Spinal cord (tissue), 10 donors: ENCODE data around the gene CEP63. TPM values are rescaled to one million over a fixed set of nuclear protein-coding genes. Genes with fewer than 3 reads are reported as not detected.

ENCODE experiments used
- DNase-seq, 6 donors: peaks; one replicate each; pipeline versions ENCODE4 v3.0.0 to v3.0.0-alpha.2; 2013 to 2015; ENCODE audit warnings: low spot score in 6 of 6, low read depth in 4 of 6
- H3K27ac ChIP-seq: one replicate; pipeline ENCODE4 v1.5.1; 2013; ENCODE audit warnings: low read depth, low read length, control low read depth
- H3K27me3 ChIP-seq: one replicate; pipeline ENCODE4 v1.6.1; 2013; ENCODE audit warnings: low read length; ENCODE audit not compliant: control insufficient read depth, insufficient read depth
- H3K36me3 ChIP-seq: one replicate; pipeline ENCODE4 v1.6.1; 2013; ENCODE audit warnings: low read length; ENCODE audit not compliant: control insufficient read depth, insufficient read depth
- H3K4me1 ChIP-seq: one replicate; pipeline ENCODE4 v1.6.1; 2013; ENCODE audit warnings: low read length; ENCODE audit not compliant: control insufficient read depth, insufficient read depth
- H3K4me3 ChIP-seq: one replicate; pipeline ENCODE4 v1.5.1; 2013; ENCODE audit warnings: low read depth, low read length, control low read depth
- H3K9me3 ChIP-seq: one replicate; pipeline ENCODE4 v1.6.1; 2013; ENCODE audit warnings: low read length; ENCODE audit not compliant: control insufficient read depth, insufficient read depth
- WGBS: methylation state at CpG from one replicate; pipeline ENCODE4 v1.1.5; 2013; ENCODE audit warnings: missing lambda C conversion rate; ENCODE audit not compliant: insufficient coverage; 5-methylcytosine and 5-hydroxymethylcytosine counted together
- polyA plus RNA-seq, 2 donors: library from polyadenylated mRNA; unstranded; fragments of 120-200 nt; gene quantifications; one replicate each; pipeline ENCODE4 v1.2.1, GENCODE V29; 2013; ENCODE audit not compliant: insufficient read length in 2 of 2
- total RNA-seq, 2 donors: library from RNA; depleted of rRNA in 1 of 2; stranded (reverse); fragments of 120-200 nt in 1 of 2; fragments of >200 nt in 1 of 2; gene quantifications; one replicate each; pipeline versions ENCODE4 v1.2.3 to v1.2.4, GENCODE V29; 2013 to 2014
- donor health status: healthy.

The CEP63 gene
- total and polyA plus RNA-seq, 4 donors, result 26.3 to 35.2 (median 28.6) TPM

DNA sequence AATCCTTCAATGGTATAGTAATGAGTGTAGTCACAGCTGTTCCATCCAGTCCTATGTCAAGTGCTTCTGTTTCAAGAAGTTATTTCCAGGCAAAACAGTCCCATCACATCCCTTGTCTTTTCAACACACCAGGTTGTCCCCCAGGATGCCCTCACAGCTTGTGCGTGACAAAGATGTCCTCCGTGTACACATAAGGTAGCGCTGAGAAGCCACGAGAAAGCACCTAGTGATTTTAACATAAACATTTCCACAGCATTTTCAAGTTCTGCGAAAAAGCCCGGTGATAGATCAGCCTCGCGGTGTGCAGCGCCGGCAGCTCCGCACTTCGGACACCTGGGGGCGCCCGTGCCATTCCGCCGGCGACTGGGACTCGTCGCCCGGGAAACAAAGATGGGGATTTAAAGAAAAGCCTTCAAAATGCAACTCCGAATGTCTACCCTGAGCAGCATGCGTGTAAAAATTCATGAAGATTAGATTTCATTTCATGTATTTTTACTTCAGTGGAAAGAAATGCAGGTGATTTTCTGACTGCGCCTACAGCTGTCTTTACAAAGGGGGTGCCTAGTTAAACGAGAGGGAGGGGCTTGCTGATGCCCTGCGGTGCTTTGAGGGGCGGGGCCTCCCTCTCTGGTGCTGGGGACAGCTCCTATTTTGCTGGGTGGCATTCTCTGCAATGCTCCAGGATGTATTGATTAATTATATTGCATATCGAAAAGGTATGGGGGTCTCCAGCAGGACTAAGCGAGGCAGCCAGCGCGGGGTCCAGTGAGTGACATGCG is 115.0 kb downstream of the CEP63 start:
- peak overlapping the region; percentile 0 for H3K4me3 ChIP-seq
- WGBS, result 0% methylated on average over 24 of the region's 31 CpGs
- H3K4me1 ChIP-seq, result peaks cover 41% of the 10 kb centered on the region
- no peaks in the 10 kb centered on the region for H3K9me3 ChIP-seq
- peak; percentile 70 to 96 (median 76) for DNase-seq
- H3K27me3 ChIP-seq, result no peaks in the 10 kb centered on the region
- H3K27ac ChIP-seq, result peak overlapping the region; percentile 65
- H3K36me3 ChIP-seq, result no peaks in the 10 kb centered on the region

- peak overlapping the region; percentile 65 for H3K27ac ChIP-seq
- H3K4me3 ChIP-seq, result no peak overlapping the region
- 31% methylated on average over 18 of the region's 19 CpGs for WGBS
These were observed 115.9 kb downstream of the CEP63 start for GRCh38 chr3:134601539-134602439.

GRCh38 chr3:134602440-134602814 is 116.6 kb downstream of the CEP63 start:
- Histone ChIP-seq H3K4me3 (no peak overlapping the region), H3K27ac (peak overlapping the region; percentile 65)
- 13% methylated on average over 4 of the region's 6 CpGs for WGBS

More at GRCh38 chr3:134601539-134602439, 115.9 kb downstream of the CEP63 start:
- peaks cover 41% of the 10 kb centered on the region for H3K4me1 ChIP-seq
- DNase-seq, result peak in 5 of 6 donors; percentile 73 to 96 (median 76)
- H3K36me3 ChIP-seq, result no peaks in the 10 kb centered on the region
- no peaks in the 10 kb centered on the region for H3K9me3 ChIP-seq
- H3K27me3 ChIP-seq, result no peaks in the 10 kb centered on the region

GRCh38 chr3:134603480-134603879 is 117.6 kb downstream of the CEP63 start:
- peaks cover 53% of the 10 kb centered on the region for H3K4me1 ChIP-seq
- WGBS, result 81% methylated on average over 4 of the region's 4 CpGs

More at GRCh38 chr3:134602440-134602814, 116.6 kb downstream of the CEP63 start:
- peaks cover 2% of the 10 kb centered on the region for H3K36me3 ChIP-seq
- DNase-seq, result no peak
- H3K27me3 ChIP-seq, result no peaks in the 10 kb centered on the region
- H3K4me1 ChIP-seq, result peaks cover 43% of the 10 kb centered on the region
- H3K9me3 ChIP-seq, result no peaks in the 10 kb centered on the region

DNA sequence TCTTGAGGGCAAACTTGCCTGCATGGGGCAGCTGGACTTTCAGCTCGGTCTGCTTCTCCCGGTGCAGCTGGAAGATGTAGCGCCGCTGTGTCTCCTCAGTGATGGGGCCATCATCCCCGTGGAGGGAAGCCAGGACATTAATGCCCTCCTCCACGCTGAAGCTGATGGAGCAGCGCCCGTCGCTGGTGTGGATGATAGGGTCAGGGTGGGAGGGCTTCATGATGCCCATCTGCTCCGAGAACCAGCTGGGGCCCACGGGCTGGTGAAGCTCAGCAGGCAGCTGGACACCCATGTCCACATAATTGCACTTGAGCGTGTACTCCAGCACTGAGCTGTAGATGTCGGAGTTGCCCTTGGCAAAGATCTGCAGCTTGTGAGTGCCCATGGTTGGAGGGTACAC is 118.1 kb downstream of the CEP63 start:
- Histone ChIP-seq H3K36me3 (peaks cover 4% of the 10 kb centered on the region), H3K4me3 (no peak overlapping the region), H3K27ac (no peak overlapping the region), H3K4me1 (peaks cover 54% of the 10 kb centered on the region), H3K9me3 (no peaks in the 10 kb centered on the region), H3K27me3 (no peaks in the 10 kb centered on the region)
- WGBS, result 91% methylated on average over 12 of the region's 13 CpGs
- DNase-seq, result no peak

More at GRCh38 chr3:134603480-134603879, 117.6 kb downstream of the CEP63 start:
- DNase-seq, result no peak
- no peak overlapping the region for H3K27ac ChIP-seq
- H3K4me3 ChIP-seq, result no peak overlapping the region
- peaks cover 4% of the 10 kb centered on the region for H3K36me3 ChIP-seq
- H3K9me3 ChIP-seq, result no peaks in the 10 kb centered on the region
- no peaks in the 10 kb centered on the region for H3K27me3 ChIP-seq

GRCh38 chr3:134605556-134605955 is 119.7 kb downstream of the CEP63 start:
- DNase-seq, result no peak
- Histone ChIP-seq H3K27ac (no peak overlapping the region), H3K36me3 (peaks cover 7% of the 10 kb centered on the region), H3K9me3 (no peaks in the 10 kb centered on the region), H3K27me3 (no peaks in the 10 kb centered on the region), H3K4me1 (peaks cover 57% of the 10 kb centered on the region), H3K4me3 (no peak overlapping the region)
- 82% methylated on average over 6 of the region's 6 CpGs for WGBS

DNA sequence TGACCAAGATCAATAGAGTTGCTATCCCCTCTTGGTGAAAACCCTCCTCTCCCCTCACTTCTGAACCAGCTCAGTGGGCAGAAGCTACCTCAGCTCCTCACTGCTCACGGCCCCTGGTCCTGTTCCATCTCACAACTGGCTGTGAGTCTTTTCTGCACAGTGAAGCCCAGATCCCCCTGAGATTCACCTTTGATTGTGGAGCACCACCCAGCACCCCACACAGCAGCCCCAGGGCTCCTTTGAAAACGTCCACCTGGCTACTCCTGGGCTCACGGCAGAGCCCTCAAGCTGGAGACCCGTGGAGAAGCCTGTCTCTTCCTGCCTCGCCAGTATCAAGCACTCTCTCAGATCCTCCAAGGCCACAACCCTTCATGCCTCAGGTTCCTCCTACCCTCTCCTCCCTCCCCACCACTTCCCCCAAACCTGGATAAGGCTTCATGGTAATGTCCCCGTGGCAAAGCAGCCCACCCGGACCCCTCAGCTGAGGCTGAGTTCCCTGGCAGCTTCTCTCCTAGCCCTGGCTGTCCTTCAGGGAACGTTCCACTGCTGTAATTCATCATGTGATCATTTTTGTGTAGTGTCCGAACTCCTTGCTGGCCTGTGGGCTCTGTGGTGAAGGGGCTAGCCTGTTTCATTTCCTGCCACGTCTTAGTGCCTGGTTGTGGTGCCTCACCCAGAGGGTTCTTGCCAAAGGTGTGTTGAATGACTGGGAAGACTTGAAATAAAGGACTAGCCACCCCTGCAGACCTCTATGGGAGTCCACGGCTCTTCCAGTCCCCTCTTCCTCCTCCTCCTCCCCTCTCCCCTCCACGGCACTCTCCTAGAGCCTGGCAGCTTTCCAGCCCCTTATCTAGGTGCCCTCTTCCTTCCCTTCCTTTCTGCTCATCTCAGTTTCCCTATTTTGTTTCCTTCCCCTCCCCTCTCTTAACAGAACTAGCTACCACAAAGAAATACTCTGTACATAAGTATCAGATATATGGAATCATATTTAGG is 120.5 kb downstream of the CEP63 start:
- Histone ChIP-seq H3K4me3 (no peak overlapping the region), H3K36me3 (peaks cover 10% of the 10 kb centered on the region), H3K9me3 (no peaks in the 10 kb centered on the region), H3K27ac (no peak overlapping the region), H3K4me1 (peaks cover 54% of the 10 kb centered on the region), H3K27me3 (no peaks in the 10 kb centered on the region)
- WGBS, result 63% methylated on average over 11 of the region's 12 CpGs
- DNase-seq, result no peak

- no peaks in the 10 kb centered on the region for H3K9me3 ChIP-seq
- 76% methylated on average over 12 of the region's 13 CpGs for WGBS
- H3K36me3 ChIP-seq, result peaks cover 10% of the 10 kb centered on the region
- H3K4me1 ChIP-seq, result peaks cover 44% of the 10 kb centered on the region
- no peak for DNase-seq
- H3K4me3 ChIP-seq, result no peak overlapping the region
- no peak overlapping the region for H3K27ac ChIP-seq
- no peaks in the 10 kb centered on the region for H3K27me3 ChIP-seq
These were observed 121.5 kb downstream of the CEP63 start for GRCh38 chr3:134607054-134608022.
